KMS-11 (cell line): ENCODE data around the gene CFDP1.
A peak's percentile ranks its signal among the peaks of the same experiment; 100 is the strongest.

Source experiments
- H2AFZ ChIP-seq: fragments of 200-600 bp; sonication (generic); 2 replicates; pipeline ENCODE4 v1.6.1; 2016; ENCODE audit warnings: antibody characterized with exemption, mixed run types, low read depth
- H3K27ac ChIP-seq: fragments of 200-600 bp; sonication (generic); 2 replicates; pipeline ENCODE4 v1.6.1; 2016; ENCODE audit warnings: mild to moderate bottlenecking, mixed run types
- H3K27me3 ChIP-seq: fragments of 200-600 bp; sonication (generic); 2 replicates; pipeline ENCODE4 v1.6.1; 2017; ENCODE audit warnings: mild to moderate bottlenecking, low read depth, mixed run types, moderate library complexity; ENCODE audit not compliant: insufficient read depth
- H3K36me3 ChIP-seq: fragments of 200-600 bp; sonication (generic); 2 replicates; pipeline ENCODE4 v1.6.1; 2017; ENCODE audit warnings: mild to moderate bottlenecking, mixed run types; ENCODE audit not compliant: insufficient read depth
- H3K4me1 ChIP-seq: fragments of 200-600 bp; sonication (generic); 2 replicates; pipeline ENCODE4 v1.6.1; 2016; ENCODE audit warnings: mild to moderate bottlenecking, low read depth, mixed run types; ENCODE audit not compliant: poor library complexity, severe bottlenecking
- H3K4me2 ChIP-seq: fragments of 200-600 bp; sonication (generic); 2 replicates; pipeline ENCODE4 v1.7.0; 2016; ENCODE audit warnings: mild to moderate bottlenecking, mixed run types
- H3K4me3 ChIP-seq: fragments of 200-600 bp; sonication (generic); IDR thresholded peaks from 2 replicates; pipeline ENCODE4 v1.6.1; 2017; ENCODE audit warnings: low read depth, low read length, mixed read lengths; ENCODE audit not compliant: insufficient read depth
- H3K79me2 ChIP-seq: fragments of 200-600 bp; sonication (generic); 2 replicates; pipeline ENCODE4 v1.6.1; 2016; ENCODE audit warnings: low read depth, mixed run types; ENCODE audit not compliant: insufficient read depth
- H3K9ac ChIP-seq: fragments of 200-600 bp; sonication (generic); 2 replicates; pipeline ENCODE4 v1.6.1; 2016; ENCODE audit warnings: mild to moderate bottlenecking, mixed run types
- H4K20me1 ChIP-seq: fragments of 200-600 bp; sonication (generic); 2 replicates; pipeline ENCODE4 v1.6.1; 2016; ENCODE audit warnings: mild to moderate bottlenecking, mixed run types; ENCODE audit not compliant: insufficient read depth
- TF ChIP-seq, protein P1 (sequence below): fragments of 200-600 bp; sonication (generic); conservative IDR thresholded peaks from 2 replicates; pipeline ENCODE4 v1.6.1; 2017; ENCODE audit warnings: low read depth, mild to moderate bottlenecking, antibody characterized with exemption, low read length, moderate library complexity, mixed read lengths

Gene CFDP1

DNA sequence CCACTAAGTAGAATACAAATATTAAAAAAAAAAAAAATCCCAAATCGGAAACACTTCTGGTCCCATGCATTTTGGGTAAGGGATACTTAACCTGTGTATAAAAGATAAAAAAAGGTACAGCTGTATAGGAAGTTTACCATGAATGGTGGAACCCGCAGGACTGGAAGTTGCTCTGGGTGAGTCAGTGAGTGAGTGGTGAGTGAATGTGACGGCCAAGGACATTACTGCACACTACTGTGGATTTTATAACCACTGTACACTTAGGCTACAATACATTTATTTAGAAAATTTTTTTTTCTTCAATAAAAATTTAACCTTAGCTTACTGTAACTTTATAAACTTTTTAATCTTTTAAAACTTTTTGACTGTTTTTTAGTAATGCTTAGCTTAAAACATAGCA is 110.6 kb downstream of the CFDP1 start:
- H4K20me1 ChIP-seq, result no peaks in the 10 kb centered on the region
- H3K27me3 ChIP-seq, result peaks cover 18% of the 10 kb centered on the region; the same call in 1 of the 2 replicates
- no peak overlapping the region for H3K4me3 ChIP-seq
- H3K9ac ChIP-seq, result no peak overlapping the region
- H2AFZ ChIP-seq, result no peak overlapping the region
- no peak overlapping the region for H3K4me2 ChIP-seq
- H3K27ac ChIP-seq, result no peak overlapping the region
- peaks cover 15% of the 10 kb centered on the region for H3K4me1 ChIP-seq
- TF ChIP-seq, protein P1, sequence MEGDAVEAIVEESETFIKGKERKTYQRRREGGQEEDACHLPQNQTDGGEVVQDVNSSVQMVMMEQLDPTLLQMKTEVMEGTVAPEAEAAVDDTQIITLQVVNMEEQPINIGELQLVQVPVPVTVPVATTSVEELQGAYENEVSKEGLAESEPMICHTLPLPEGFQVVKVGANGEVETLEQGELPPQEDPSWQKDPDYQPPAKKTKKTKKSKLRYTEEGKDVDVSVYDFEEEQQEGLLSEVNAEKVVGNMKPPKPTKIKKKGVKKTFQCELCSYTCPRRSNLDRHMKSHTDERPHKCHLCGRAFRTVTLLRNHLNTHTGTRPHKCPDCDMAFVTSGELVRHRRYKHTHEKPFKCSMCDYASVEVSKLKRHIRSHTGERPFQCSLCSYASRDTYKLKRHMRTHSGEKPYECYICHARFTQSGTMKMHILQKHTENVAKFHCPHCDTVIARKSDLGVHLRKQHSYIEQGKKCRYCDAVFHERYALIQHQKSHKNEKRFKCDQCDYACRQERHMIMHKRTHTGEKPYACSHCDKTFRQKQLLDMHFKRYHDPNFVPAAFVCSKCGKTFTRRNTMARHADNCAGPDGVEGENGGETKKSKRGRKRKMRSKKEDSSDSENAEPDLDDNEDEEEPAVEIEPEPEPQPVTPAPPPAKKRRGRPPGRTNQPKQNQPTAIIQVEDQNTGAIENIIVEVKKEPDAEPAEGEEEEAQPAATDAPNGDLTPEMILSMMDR, result no peak
- H3K79me2 ChIP-seq, result no peaks in the 10 kb centered on the region
- H3K36me3 ChIP-seq, result no peaks in the 10 kb centered on the region

DNA sequence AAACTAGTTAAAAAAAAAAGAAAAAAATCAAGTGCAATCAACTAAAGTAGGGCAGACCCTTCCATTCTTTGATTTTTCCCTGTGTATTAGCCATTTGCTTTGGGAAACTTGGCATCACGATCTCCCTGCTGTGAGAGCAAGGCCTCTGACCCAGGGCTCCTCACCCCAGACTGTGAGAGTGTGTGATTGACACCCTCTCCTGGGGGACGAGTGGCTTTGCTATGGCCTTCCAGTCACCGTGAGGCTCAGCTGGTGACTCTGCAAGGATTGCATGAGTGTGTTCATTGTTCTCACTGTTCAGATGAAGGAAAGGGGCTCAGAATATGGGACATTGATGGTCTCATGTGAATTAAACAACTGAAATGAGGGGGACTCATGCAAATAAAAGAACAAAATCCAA is 112.9 kb downstream of the CFDP1 start:
- H3K4me1 ChIP-seq, result peaks cover 15% of the 10 kb centered on the region
- H3K79me2 ChIP-seq, result no peaks in the 10 kb centered on the region
- H2AFZ ChIP-seq, result no peak overlapping the region
- H4K20me1 ChIP-seq, result no peaks in the 10 kb centered on the region
- H3K9ac ChIP-seq, result no peak overlapping the region
- H3K4me3 ChIP-seq, result no peak overlapping the region
- TF ChIP-seq, protein P1, result no peak
- H3K27me3 ChIP-seq, result peaks cover 18% of the 10 kb centered on the region; the same call in 1 of the 2 replicates
- no peak overlapping the region for H3K27ac ChIP-seq
- H3K4me2 ChIP-seq, result peak overlapping the region; percentile 57
- H3K36me3 ChIP-seq, result no peaks in the 10 kb centered on the region

DNA sequence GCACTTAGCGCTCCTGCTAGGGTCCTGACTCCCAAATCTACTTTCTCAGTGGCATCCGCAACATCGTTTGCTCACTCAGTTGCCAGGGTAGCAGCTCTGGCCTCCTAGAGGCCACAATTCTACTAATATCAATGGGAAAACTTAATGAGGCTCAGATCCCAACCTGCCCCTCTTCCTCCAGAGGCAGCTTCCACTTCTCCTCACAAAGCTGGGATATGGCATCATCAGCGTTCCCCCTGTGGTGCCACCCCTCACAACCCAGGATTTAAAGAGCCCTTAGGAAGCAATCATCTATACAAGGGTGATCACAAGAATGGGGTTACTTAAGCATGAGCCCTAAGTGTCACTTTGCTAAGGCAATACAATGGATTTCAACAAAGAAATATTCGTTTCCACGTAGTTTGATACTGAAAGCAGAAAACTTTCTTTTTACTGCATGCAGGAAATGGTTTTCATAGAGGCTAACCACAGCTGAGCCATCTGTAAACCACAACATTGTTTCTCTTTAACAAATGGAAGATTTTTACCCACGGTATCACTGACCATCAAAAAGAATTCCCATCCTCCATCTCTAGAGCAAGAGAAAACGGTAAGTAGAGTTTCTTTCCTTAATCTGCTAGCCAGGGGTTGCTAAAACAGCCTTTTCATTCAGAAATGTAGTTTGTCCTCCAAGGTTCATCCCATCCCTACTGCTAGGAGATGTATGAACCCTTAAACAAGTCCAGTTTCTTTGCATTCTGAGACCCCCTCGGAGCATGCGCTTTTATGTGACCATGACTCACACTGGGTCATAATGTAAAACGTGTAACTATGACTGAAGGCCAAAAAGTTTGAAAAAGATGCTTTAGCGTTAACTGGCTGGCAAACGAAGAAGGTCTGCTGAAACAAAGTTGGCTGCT is 113.5 kb downstream of the CFDP1 start:
- H3K79me2 ChIP-seq, result no peaks in the 10 kb centered on the region
- H2AFZ ChIP-seq, result no peak overlapping the region
- no peak overlapping the region for H3K4me3 ChIP-seq
- H4K20me1 ChIP-seq, result no peaks in the 10 kb centered on the region
- H3K36me3 ChIP-seq, result no peaks in the 10 kb centered on the region
- no peak overlapping the region for H3K9ac ChIP-seq
- peak overlapping the region; percentile 57 for H3K4me2 ChIP-seq
- no peak overlapping the region for H3K27ac ChIP-seq
- H3K27me3 ChIP-seq, result peaks cover 18% of the 10 kb centered on the region; the same call in 1 of the 2 replicates
- H3K4me1 ChIP-seq, result peaks cover 15% of the 10 kb centered on the region
- TF ChIP-seq, protein P1, result no peak

DNA sequence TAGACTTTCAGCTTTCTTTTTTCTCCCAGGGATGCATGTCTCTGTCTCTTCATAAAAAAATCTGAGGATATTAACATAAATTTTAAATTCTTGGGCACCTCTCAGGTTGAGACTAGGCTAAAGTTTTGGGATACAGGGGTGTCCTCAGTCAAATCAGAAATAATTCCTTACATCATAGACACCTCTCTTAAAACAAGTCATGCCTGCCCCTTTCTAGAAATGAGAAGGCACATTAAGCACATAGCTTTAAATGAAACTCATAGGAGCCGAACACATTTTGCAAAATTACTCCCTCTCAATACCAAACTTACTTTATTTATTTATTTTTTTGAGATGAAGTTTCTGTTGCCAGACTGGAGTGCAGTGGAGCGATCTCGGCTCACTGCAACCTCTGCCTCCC is 114.6 kb downstream of the CFDP1 start:
- no peak overlapping the region for H3K4me2 ChIP-seq

More for the DNA sequence above, 114.6 kb downstream of the CFDP1 start:
- H2AFZ ChIP-seq, result no peak overlapping the region
- peaks cover 18% of the 10 kb centered on the region; the same call in 1 of the 2 replicates for H3K27me3 ChIP-seq
- H3K36me3 ChIP-seq, result no peaks in the 10 kb centered on the region
- peaks cover 15% of the 10 kb centered on the region for H3K4me1 ChIP-seq
- TF ChIP-seq, protein P1, result no peak
- no peaks in the 10 kb centered on the region for H3K79me2 ChIP-seq
- no peak overlapping the region for H3K27ac ChIP-seq
- H3K4me3 ChIP-seq, result no peak overlapping the region
- H4K20me1 ChIP-seq, result no peaks in the 10 kb centered on the region
- H3K9ac ChIP-seq, result no peak overlapping the region
